GM18951 (cell line): ENCODE data around the gene PQBP1.

Source experiments
- POLR2A ChIP-seq: IDR thresholded peaks from 4 replicates; pipeline ENCODE4 v1.6.1; 2011; ENCODE audit warnings: mild to moderate bottlenecking; ENCODE audit not compliant: insufficient read length, insufficient read depth; ENCODE audit errors: extremely low read depth
- in situ Hi-C: fragments of 300-500 bp; cut with MboI; formaldehyde crosslinking; loops from one replicate; pipeline ENCODE4 v1.12.0; 2022; ENCODE audit warnings: low sequenced_read_pairs, mixed read lengths, inconsistent platforms; ENCODE audit not compliant: unreplicated experiment

The PQBP1 gene

DNA sequence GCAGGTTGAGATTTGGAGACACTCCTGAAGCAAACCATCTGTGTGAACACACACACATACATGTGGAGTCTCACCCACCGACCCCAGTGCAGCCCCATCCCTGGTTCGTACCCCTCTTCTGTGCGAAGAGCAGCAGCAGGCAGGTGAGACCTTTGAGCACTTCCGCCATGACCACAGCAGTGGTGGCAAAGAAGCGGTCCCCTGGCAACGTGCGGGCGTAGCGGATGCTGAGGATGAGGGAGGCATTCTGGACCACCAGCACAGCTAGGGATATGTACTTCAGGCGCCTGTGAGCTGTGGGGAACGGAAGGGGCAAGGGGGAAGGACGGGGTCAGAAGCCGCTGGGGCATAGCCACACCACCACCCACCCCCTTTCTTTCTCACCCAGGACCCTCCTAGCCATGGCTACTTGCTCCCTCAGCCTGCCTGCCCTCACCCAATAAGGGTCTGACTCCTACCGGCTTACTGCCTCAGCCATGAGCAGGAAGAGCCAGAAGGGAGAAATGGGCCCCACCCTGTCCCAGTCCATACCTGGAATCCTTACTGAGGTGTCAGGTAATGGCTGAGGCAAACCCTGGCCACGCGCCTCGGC, 12.1 kb downstream of the PQBP1 start:
- in situ Hi-C loops = no loop called here
- TF ChIP-seq POLR2A = no peak

DNA sequence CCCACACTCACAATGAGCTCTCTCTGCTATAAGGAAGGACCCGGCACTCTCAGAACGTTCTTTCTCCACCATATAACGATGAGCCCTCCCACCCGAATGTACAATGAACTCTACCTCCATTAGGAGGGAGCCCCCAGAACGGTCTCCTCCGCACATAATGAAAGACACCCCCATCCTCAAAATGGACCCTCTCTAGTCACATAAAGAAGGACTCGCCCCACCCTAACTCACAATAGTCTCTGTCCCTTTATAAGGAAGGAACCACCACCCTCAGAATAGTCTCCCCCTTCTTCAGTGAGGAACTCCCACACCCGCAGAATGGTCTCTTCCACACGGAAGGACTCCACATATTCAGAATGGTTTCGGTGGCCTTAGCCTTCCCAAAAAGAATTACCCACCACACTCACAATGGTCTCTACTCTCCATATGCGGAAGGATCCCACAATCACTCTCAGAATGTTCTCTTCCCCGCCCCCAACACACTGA, 13.2 kb downstream of the PQBP1 start:
- in situ Hi-C loops = no loop called here
- TF ChIP-seq POLR2A = no peak

DNA sequence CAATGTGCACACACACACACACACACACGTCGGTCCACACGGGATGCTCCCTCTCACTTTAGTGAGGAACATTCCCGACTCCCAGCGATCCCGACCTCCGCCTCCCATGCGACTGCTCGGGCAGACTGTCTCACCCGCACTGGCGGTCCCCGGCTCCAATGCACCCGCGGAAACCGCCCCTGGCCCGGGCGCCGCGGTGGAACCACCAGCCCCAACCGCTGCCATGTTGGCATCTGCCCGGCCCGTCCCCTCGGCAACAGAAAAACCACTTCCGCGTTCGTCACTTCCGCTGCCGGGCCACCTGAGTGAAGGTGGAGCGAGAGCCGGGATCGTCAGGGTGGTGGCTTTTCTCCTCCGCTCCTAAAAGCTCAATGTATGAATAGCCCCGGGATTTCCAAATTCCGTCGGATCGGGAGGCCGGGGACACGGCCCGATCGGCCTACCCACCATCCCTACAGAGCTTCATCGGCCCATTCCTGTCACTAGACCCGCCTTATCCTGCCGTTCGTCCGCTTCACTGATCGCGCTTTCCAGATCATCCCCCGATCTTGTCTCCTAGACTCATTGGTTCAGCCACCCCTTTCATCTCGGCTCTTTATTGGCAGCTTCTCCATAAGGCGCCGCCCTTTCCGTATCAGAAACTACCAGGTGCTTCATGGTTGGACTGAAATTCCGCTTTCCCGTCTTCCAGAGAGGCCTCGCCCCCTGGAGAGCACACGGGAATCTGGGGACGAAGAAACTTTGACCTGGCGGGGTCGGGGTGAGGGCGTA, 13.9 kb downstream of the PQBP1 start, which contains the start of gene SLC35A2:
TSS of gene SLC35A2 (minus strand) at position 235 of the 771 bp plus-strand sequence. CDS start at position 225, 10 bp downstream.
- in situ Hi-C loops = no loop called here
- peak; percentile 64 for TF ChIP-seq POLR2A

DNA sequence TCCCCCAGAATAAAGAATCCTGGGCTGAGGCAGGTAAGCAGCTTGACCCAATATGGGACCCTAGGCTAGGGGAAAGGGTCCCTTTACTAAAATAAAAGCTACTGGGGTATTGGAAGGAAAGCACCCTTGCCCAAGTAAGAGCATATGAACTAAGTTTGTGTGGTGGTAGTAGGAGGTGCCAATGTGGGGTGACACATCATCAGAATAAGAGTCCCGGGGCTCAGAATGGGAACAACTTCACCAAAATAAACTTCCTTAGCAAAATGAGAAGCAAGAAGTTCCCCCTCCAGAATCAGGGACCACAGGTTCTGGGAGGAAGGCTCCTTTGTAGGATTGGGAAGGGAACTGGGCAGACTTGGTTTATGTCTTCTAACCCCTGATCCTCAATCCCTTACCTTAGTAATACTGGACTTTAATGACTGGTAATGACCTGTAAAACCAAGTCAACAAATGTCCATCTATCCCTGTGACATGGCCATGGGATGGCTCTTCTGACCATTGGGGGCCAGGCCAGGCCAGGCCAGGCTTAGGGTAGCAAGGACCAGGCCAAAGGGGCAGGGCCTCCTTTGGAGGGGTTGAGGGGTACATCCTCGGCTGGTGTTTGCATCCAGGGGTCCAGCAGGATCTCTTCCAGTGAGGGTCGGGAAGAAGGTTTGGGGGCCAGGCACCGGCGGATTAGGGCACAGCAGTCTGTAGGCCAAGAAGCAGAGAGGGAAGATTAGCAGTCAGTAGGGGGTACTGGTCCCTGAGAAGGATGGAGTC, 16.1 kb downstream of the PQBP1 start:
- in situ Hi-C loops = no loop called here
- no peak for TF ChIP-seq POLR2A

DNA sequence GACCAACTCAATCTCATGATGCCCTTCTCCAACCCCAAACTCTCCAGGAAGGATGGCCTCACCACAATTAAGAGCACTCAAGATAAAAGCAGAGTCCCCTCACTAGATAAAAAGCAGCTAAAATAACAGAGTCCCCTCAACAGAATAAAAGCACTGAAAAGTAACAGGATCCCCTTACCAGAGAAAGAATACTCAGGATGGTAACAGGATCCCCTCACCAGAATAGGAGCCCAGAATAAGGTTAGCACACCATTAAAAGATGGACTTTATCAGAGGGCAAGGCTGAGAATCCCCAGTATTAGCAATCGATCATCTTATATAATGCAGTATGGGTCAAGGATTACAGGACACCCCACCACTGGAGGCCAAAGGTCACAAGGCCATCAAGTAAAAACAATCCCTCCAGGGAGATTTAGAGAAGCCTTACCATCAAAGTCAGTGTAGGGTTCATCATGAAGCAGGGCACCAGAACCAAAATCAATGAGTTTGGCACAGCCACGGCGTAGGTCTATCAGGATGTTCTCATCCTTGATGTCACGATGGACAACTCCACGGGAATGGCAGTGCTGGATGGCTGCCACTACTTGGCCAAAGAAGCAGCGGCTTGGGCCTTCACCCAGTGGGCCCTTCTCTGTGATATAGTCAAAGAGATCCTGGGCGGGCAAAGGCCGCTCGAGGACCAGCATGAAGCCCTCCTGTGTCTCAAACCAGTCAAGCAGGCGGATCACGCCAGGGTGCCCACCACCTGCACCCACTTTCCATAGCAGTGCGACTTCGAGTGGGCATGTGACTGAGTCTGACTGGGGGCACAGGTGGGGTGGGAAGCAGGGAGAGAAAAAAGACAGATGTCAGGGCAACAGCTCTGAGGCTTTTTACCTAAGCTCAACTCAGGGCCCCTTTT, 17.1 kb downstream of the PQBP1 start:
- no peak for TF ChIP-seq POLR2A
- in situ Hi-C loops = no loop called here

DNA sequence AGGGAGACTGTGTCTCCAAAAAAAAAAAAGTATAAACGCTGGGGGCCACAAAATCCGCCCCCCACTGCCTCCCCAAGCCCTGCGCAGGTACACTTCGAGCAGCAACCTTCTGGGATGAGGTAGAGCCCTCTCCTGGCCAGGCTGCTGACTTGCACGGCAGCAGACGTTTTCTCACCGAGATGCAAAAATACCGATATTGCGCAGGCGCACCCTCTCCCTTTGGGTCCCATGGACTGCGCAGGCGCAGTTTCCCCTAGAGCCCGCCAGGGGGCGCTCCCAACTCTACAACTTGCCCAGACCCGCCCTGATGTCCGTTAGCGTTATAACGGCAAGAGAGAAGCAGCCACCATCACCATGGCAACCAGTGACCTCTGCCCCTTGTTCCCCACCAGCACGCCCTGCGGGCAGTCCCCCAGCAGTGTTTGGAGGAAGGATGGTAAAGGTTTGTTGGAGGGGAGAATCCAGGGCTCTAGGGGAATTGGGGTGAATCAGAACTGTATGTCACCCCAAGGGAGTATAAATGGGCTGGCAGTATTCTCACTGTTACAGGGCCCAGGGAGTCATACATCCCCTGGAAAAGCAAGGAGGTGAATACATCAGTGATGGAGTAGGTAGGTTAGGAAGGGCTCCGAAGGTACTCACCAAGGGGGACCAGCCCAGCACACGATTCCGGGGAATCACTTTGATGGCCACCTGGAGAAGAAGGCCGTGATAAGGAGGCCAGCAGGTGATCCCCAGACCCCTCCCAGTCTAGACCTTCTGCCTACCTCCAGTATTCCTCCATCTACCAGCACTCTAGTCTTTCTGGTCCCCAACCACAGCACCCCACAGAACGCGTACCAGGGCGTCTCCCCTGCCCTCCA, 19.6 kb downstream of the PQBP1 start:
- in situ Hi-C loops = no loop called here
- no peak for TF ChIP-seq POLR2A

DNA sequence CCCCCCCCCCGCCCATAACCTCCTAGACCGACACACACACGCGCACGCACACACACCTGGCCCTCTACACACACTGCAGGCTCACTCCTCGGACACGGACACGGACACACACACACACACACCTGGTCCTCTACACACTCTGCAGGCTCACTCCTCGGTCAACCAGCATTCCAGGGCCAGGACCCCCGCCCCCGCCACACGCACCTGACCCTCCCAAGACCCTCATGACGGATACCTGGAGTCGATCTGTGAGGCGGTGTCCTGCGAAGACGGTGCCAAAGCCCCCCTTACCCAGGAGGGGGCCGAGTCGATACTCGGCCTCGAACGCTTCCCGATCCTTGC, 20.5 kb downstream of the PQBP1 start:
- no peak for TF ChIP-seq POLR2A
- in situ Hi-C loops = no loop called here

DNA sequence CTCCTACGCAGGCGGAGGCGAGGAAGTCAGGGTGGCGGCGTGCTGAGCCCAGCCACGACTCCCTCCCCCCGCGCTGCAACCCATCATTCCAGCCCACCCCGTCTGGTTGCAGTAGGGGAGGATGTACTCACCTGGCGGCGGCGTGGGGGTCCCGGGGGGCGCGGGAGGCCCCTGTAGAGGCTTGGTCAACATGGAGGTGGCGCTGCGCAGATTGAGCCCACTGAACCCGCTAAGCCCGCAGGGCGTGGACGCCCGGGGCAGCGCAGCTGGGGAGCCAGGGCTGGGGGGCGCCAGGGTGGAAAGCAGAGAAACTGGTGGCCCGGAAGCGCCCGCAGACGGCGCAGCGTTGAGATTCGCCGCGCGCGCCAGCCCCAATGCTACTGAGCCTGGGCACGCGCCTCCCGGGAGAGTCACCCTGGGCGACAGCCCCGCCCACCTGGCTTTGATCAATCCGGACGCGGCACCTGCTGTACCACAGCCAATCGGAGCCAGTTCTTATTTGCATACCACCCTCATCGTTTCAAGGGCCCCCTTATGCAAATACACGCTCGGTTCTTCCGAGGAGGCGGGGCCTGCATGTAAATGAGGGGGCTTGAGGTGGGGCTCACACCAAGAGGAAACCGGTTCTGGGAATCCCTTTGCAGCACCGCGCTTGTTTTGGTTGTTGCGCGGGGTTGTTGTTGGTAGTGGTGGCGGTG, 21.1 kb downstream of the PQBP1 start, which contains the start of gene PIM2:
TSS of gene PIM2 (minus strand) at position 382 of the 698 bp plus-strand sequence. CDS start at position 192, 190 bp downstream.
- in situ Hi-C loops = no loop called here
- peak; percentile 98 for TF ChIP-seq POLR2A

DNA sequence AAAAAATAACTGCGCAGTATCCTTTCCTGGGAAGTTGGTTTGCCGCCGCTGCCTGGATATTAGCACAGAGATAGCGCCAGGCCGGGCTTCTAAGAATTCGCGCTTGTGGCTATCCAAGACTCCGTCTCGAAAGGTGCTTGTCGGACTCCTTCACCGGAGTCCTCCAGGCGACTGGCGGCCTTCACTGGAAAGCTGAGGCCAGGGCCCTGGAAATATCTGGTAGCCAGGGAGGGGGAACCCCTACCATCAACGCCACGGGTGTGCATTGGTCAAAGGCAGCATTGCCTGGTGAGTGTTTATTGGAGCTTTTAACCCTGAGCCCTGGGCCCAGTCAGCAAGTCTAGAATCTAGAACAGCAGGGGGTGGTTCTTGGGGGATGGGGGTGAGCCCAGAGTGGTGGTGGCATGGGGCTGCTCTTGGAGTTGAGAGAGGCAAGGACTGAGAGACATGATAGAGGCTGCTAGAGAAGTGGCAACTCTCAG, 21.7 kb downstream of the PQBP1 start:
- in situ Hi-C loops = no loop called here
- no peak for TF ChIP-seq POLR2A

DNA sequence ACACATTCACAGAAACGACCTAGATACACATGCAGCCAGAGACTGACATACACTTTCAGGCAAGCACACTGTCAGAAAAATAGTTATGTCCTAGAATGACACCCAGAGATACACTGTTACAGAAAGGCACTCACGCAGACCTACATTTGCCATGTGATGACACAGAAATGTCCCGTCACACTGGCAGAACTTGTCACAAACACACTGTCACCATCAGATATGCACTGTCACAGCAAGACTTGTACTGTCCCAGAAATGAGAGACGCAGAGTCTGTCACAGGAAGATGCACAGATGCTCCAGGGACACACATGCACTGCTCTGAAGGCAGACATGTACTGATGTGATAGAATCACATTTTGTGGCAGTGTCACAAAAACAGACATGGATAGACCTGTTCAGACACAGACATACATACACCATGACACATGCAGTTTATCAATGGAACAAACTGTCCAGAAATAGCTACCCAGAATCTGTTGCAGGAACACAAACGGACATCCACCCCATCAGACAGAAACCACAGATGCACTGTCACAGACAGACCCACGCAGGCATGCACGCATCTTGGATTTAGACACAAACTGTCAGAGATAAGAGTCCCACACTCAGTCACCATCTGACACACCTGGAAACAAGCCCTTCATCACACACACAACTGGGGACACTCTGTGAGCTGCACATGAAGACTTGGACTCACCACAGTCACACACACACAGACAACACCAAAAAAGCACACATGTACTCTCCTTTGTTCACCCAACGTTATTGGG, 22.4 kb downstream of the PQBP1 start:
- in situ Hi-C loops = no loop called here
- no peak for TF ChIP-seq POLR2A
